GM19395 (cell line): ENCODE data around the gene TPPP2.

ENCODE experiments used
- ATAC-seq: cut with Tn5 transposase; IDR thresholded peaks from one replicate; pipeline ENCODE4 v1.9.1; 2021; ENCODE audit warnings: mild to moderate bottlenecking, moderate library complexity; ENCODE audit not compliant: unreplicated experiment

The TPPP2 gene

GRCh38 chr14:21056520-21057163 is 26.6 kb downstream of the TPPP2 start:
- no peak for ATAC-seq

GRCh38 chr14:21057803-21058675 is 28.0 kb downstream of the TPPP2 start, which contains the start of gene RNASE8:
Gene RNASE8 (plus strand): TSS chr14:21057822. CDS start chr14:21057893, 71 bp downstream.
- no peak for ATAC-seq

- no peak for ATAC-seq
Measured at GRCh38 chr14:21058903-21059302, 28.9 kb downstream of the TPPP2 start.

- ATAC-seq, result no peak
Measured at GRCh38 chr14:21059842-21060613, 30.0 kb downstream of the TPPP2 start.

GRCh38 chr14:21060614-21061346 is 30.8 kb downstream of the TPPP2 start:
- ATAC-seq, result no peak

- no peak for ATAC-seq
Measured at GRCh38 chr14:21061347-21061668, 31.3 kb downstream of the TPPP2 start.

GRCh38 chr14:21063479-21063878 is 33.5 kb downstream of the TPPP2 start:
- ATAC-seq, result no peak

- ATAC-seq, result no peak
Measured at GRCh38 chr14:21066882-21067502, 37.0 kb downstream of the TPPP2 start.

- no peak for ATAC-seq
Measured at GRCh38 chr14:21068521-21069387, 38.7 kb downstream of the TPPP2 start.

- no peak for ATAC-seq
Measured at GRCh38 chr14:21069388-21070082, 39.5 kb downstream of the TPPP2 start.

GRCh38 chr14:21070083-21070609 is 40.1 kb downstream of the TPPP2 start, which contains the start of gene ARHGEF40:
Gene ARHGEF40 (plus strand): TSS chr14:21070304. CDS start chr14:21070397, 93 bp downstream.
- ATAC-seq, result no peak

- ATAC-seq, result peak; percentile 26
Measured at GRCh38 chr14:21070610-21071224, 40.7 kb downstream of the TPPP2 start.

GRCh38 chr14:21071225-21072030 is 41.4 kb downstream of the TPPP2 start:
- ATAC-seq, result peak; percentile 83

- no peak for ATAC-seq
Measured at GRCh38 chr14:21072031-21072473, 42.0 kb downstream of the TPPP2 start.

GRCh38 chr14:21072781-21073339 is 42.8 kb downstream of the TPPP2 start:
- ATAC-seq, result no peak

- ATAC-seq, result no peak
Measured at GRCh38 chr14:21073921-21074320, 43.9 kb downstream of the TPPP2 start.
